Neural cell (in vitro differentiated cells): ENCODE measurements around the gene FHAD1.

Experiments
- EP300 ChIP-seq: fragments of 450-650 bp; conservative IDR thresholded peaks from 2 replicates; pipeline ENCODE4 v1.6.1; 2014; ENCODE audit warnings: antibody characterized with exemption, mild to moderate bottlenecking, moderate library complexity; ENCODE audit not compliant: poor library complexity, severe bottlenecking
- EZH2 ChIP-seq: fragments of 200-600, 300-800 bp; shearing (Covaris generic), sonication (generic); IDR thresholded peaks from 2 replicates; pipeline ENCODE4 v1.6.1; 2014; ENCODE audit warnings: antibody characterized with exemption, low read length, borderline replicate concordance, mild to moderate bottlenecking; ENCODE audit not compliant: insufficient read depth, poor library complexity, severe bottlenecking
- MXI1 ChIP-seq: fragments of 450-650 bp; conservative IDR thresholded peaks from 2 replicates; pipeline ENCODE4 v1.6.1; 2014; ENCODE audit warnings: antibody characterized with exemption, mild to moderate bottlenecking; ENCODE audit not compliant: poor library complexity, severe bottlenecking
- POLR2AphosphoS5 ChIP-seq: IDR thresholded peaks from 2 replicates; pipeline ENCODE4 v1.6.1; 2012
- RAD21 ChIP-seq: fragments of 450-650 bp; conservative IDR thresholded peaks from 2 replicates; pipeline ENCODE4 v1.6.1; 2014; ENCODE audit warnings: antibody characterized with exemption, mild to moderate bottlenecking, moderate library complexity
- SMC3 ChIP-seq: fragments of 450-650 bp; conservative IDR thresholded peaks from 2 replicates; pipeline ENCODE4 v1.6.1; 2014; ENCODE audit warnings: antibody characterized with exemption, mild to moderate bottlenecking, moderate library complexity; ENCODE audit not compliant: poor library complexity
- TAF1 ChIP-seq: IDR thresholded peaks from 2 replicates; pipeline ENCODE4 v1.6.1; 2012; ENCODE audit warnings: low read depth
- TF ChIP-seq, protein P1 (sequence below): fragments of 450-650 bp; IDR thresholded peaks from 2 replicates; pipeline ENCODE4 v1.5.1; 2014; ENCODE audit warnings: antibody characterized with exemption, mild to moderate bottlenecking, moderate library complexity; ENCODE audit not compliant: poor library complexity, severe bottlenecking

DNA sequence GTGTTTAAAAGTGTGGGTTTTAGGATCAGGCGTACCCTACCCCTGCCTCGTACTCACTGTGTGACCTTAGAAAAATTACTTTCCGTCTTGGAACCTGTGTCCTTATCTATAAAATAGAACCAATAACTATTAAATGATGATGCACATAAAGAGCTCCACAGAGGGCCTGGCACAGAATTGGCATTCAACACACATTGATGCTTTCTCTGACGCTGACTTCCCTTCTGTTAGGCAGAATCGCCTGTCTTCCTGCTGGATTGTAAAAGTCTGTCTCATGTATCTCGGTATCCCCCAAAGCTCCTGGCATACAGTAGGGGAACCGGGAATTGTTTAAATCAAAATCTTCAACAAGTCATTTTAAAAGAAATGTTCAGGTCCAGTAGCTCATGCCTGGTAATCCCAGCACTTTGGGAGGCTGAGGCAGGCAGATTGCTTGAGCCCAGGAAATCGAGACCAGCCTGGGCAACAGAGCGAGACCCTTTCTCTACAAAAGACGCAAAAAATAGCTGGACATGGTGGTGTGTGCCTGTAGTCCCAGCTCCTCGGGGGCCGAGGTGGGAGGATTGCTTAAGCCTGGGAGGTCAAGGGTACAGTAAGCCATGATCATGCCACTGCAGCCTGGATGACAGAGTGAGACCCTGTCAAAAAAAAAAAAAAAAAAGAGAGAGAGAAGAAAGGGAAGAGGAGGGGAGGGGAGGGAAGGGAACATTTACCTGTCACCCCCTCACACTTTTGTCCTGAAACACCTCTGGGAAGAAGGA lies 41.3 kb upstream of the FHAD1 start:
- no peak for TF ChIP-seq TAF1
- TF ChIP-seq, protein P1, sequence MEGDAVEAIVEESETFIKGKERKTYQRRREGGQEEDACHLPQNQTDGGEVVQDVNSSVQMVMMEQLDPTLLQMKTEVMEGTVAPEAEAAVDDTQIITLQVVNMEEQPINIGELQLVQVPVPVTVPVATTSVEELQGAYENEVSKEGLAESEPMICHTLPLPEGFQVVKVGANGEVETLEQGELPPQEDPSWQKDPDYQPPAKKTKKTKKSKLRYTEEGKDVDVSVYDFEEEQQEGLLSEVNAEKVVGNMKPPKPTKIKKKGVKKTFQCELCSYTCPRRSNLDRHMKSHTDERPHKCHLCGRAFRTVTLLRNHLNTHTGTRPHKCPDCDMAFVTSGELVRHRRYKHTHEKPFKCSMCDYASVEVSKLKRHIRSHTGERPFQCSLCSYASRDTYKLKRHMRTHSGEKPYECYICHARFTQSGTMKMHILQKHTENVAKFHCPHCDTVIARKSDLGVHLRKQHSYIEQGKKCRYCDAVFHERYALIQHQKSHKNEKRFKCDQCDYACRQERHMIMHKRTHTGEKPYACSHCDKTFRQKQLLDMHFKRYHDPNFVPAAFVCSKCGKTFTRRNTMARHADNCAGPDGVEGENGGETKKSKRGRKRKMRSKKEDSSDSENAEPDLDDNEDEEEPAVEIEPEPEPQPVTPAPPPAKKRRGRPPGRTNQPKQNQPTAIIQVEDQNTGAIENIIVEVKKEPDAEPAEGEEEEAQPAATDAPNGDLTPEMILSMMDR: no peak
- TF ChIP-seq EZH2: no peak
- TF ChIP-seq RAD21: no peak
- TF ChIP-seq POLR2AphosphoS5: no peak
- no peak for TF ChIP-seq EP300
- no peak for TF ChIP-seq SMC3
- no peak for TF ChIP-seq MXI1
